NB4 (cell line): ENCODE data around the gene POLR3E.

Experiments used
- CTCF ChIP-seq: IDR thresholded peaks from one replicate; pipeline ENCODE4 v1.5.1; 2012; ENCODE audit warnings: low read depth, low read length
- MAX ChIP-seq: IDR thresholded peaks from 2 replicates; pipeline ENCODE4 v1.6.1; 2011; ENCODE audit warnings: low read depth, low read length
- MYC ChIP-seq: IDR thresholded peaks from 2 replicates; pipeline ENCODE4 v1.6.1; 2011; ENCODE audit warnings: low read depth, low read length
- POLR2A ChIP-seq: IDR thresholded peaks from 2 replicates; pipeline ENCODE4 v1.6.1; 2011; ENCODE audit warnings: mild to moderate bottlenecking; ENCODE audit not compliant: insufficient read length; ENCODE audit errors: extremely low read depth

- TF ChIP-seq CTCF (no peak), MYC (no peak), POLR2A (no peak), MAX (no peak)
Observed at GRCh38 chr16:22366889-22367288, 69.7 kb downstream of the POLR3E start.
